ENCODE results near the gene EFCAB12.

DNA sequence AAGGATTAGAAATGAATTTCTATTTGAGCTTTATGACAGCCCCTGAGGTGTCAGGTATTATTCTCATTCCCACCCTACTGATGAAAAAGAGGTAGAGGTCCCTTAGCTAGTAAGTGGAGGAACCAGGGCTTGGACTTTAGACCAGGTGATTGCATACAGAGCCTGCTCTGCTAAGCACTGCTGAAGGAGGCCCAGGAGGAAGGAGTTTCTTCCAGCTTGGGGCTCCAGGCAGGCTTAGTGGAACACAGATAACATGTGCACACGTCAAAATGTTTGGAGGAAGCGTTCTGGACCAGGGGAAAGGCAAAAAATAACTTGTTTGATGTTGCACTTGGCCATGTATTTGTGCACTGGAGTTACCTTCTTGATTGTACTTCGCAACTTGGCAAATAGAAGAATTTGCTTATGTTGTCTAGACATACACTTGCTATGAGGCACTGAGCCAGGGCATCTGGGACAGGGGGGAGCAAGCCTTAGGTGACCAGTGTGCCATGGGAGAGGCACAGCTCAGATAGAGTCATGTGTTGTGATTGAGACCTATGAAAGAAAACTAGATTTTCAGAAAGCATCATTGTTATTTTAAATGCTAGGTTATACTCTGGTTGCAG is 34.0 kb upstream of the EFCAB12 start:
- TF ChIP-seq GABPA (IDR thresholded peaks at IDR 0.05; ENCODE audit: low read depth) (no peak), SRF (IDR thresholded peaks at IDR 0.05; ENCODE audit: low read depth in 2 of 2, low read length in 2 of 2) (no peak), IKZF1 (conservative IDR thresholded peaks at IDR 0.05) (no peak), NR2F1 (conservative IDR thresholded peaks at IDR 0.05) (no peak), EZH2 (IDR thresholded peaks at IDR 0.05; ENCODE audit: borderline replicate concordance, control insufficient read depth, low read depth, low read length) (no peak), RCOR1 (conservative IDR thresholded peaks at IDR 0.05; ENCODE audit: low read depth, low read length) (no peak), FOXM1 (IDR thresholded peaks at IDR 0.05; ENCODE audit: low read depth, low read length) (no peak), POLR2AphosphoS5 (IDR thresholded peaks at IDR 0.05; ENCODE audit: low read length) (no peak), JUND (IDR thresholded peaks at IDR 0.05; ENCODE audit: low read depth, low read length) (no peak), CBX5 (IDR thresholded peaks at IDR 0.05; ENCODE audit: low read depth) (no peak), ZNF274 (IDR thresholded peaks at IDR 0.05; ENCODE audit: insufficient read depth, insufficient read length) (no peak)
- TF ChIP-seq, protein P1, sequence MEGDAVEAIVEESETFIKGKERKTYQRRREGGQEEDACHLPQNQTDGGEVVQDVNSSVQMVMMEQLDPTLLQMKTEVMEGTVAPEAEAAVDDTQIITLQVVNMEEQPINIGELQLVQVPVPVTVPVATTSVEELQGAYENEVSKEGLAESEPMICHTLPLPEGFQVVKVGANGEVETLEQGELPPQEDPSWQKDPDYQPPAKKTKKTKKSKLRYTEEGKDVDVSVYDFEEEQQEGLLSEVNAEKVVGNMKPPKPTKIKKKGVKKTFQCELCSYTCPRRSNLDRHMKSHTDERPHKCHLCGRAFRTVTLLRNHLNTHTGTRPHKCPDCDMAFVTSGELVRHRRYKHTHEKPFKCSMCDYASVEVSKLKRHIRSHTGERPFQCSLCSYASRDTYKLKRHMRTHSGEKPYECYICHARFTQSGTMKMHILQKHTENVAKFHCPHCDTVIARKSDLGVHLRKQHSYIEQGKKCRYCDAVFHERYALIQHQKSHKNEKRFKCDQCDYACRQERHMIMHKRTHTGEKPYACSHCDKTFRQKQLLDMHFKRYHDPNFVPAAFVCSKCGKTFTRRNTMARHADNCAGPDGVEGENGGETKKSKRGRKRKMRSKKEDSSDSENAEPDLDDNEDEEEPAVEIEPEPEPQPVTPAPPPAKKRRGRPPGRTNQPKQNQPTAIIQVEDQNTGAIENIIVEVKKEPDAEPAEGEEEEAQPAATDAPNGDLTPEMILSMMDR (IDR thresholded peaks at IDR 0.05 in 2 of 3, conservative IDR thresholded peaks at IDR 0.05 in 1 of 3; ENCODE audit: control insufficient read depth in 2 of 3, extremely low read depth in 1 of 3, insufficient read depth in 1 of 3, low read depth in 3 of 3, low read length in 3 of 3), result no peak
- TF ChIP-seq, protein P2, sequence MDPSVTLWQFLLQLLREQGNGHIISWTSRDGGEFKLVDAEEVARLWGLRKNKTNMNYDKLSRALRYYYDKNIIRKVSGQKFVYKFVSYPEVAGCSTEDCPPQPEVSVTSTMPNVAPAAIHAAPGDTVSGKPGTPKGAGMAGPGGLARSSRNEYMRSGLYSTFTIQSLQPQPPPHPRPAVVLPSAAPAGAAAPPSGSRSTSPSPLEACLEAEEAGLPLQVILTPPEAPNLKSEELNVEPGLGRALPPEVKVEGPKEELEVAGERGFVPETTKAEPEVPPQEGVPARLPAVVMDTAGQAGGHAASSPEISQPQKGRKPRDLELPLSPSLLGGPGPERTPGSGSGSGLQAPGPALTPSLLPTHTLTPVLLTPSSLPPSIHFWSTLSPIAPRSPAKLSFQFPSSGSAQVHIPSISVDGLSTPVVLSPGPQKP (IDR thresholded peaks at IDR 0.05; ENCODE audit: low read depth, low read length), result no peak

All from GM12878 (cell line).